Measurements from ENCODE around the gene BIRC5.
A peak's percentile ranks its signal among the peaks of the same experiment; 100 is the strongest.

The BIRC5 gene

DNA sequence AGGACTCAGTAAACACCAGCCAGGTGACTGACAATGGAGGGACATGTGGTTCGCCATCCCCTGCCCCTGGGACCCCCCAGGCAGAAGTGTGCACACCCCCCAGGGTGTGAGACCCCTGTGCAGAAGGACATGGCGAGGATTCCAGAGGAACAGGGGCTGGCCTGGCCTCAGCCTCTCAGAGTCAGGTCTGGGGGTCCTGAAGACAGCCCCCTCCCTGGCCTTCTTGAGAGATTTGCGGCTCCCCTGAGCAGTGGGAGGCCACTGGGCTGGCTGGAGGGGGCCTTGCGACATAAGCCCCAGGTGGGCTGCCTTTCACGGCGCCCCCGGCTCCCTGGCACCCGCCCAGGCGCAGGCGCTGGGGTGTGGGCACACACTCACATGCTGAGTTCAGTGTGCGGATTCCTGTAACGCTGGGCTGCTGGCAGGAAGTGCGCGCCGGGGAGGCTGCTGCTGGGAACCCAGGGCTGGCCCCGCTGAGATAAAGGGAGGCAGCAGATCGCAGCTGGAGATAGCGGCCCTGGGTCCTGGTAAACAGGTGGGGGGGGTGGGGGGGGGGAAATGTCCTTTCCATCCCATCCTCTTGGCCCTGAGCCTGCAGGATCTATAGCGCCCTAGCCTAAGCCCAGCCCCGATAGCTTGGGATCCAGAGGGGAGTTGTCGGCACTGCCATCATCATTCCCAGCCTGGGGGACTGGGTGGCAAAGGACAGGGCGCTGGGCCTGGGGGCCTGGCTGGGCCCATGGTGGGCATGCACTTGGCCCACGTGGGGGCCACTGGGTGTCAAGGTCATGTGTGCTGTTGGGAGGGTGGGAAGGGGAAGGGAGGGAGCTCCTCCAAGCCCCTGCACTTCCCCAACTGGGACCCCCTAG, 44.5 kb downstream of the BIRC5 start:
- peak in 1 of 2 donors; percentile 81 for DNase-seq

DNA sequence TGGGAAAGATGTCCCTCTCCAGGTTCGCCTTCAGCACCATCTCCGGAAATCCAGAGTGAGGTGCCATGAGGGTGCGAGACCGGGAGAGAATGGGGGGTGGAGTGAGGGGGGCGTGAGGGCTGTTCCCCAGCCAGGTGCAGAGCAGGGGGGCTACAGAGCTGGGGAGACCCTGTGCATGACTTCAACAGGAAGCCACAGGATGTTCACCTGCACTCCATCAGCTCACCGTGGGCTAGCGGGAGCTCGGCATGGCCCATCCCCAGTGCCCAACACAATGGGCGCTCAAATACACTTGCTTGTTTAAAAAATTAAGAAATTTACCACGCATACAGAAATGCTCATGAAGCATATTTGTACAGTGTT, 45.1 kb downstream of the BIRC5 start:
- no peak for DNase-seq

DNA sequence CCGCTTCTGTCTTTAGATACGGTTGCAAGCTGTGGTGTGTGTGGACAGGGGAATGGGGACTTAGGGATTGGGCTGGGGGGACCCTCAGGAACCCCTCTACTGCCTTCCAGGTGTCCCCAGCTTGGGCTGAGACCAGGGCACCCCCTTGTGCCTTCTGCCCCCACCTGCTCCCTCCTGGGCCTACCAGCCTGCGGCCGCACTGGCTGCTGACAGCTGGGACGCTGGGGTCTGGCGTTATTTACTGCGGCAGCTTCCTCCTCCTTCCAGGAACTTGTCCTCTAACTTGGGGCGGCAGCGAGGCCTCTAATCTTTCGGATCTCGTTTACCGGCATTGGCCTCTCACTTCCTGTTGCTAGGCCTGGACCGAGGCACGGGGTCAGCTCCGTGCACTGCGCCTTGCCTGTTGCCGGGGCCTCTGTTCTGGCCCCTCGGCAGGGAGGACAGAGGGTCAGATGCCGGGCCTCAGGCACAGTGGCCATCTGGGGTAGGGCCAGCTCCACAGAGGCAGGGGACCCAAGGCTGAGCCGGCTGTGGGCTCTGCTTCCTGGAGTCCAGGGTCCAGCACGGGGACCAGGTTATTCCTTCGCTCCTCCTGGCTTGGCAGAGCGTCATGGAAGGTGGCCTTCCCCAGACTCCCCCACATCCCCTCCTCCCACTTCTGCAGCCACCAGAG, 49.1 kb downstream of the BIRC5 start:
- DNase-seq: peak; percentile 23 to 38

DNA sequence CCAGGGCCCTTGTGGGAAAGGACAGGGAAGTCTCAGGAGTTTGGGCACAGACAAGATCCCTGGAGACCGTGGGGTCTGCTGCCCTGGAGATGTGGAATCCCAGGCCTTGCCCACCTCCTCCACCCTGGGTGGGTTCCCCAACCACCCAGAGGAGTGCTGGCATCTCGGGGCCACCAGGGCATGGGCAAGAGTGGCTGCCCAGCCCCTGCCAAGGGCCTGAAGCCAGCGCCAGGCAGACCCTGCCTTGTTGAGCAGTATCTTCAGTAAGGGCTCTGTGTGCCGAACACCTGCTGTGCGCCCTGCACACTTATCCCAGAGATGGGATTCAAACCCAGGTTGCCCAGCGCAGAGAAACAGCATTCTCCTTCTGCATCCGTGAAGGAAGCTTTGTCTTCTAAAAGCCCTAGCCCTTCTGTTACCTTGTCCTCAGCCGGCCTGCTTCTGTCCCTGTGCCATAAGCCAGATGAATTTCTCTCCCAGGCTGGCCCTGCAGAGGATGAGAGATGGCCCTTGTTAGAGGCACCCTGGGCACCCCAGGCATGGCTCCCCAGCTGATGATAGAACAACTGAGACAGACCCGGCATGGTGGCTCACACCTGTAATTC, 49.8 kb downstream of the BIRC5 start:
- no peak for DNase-seq

DNA sequence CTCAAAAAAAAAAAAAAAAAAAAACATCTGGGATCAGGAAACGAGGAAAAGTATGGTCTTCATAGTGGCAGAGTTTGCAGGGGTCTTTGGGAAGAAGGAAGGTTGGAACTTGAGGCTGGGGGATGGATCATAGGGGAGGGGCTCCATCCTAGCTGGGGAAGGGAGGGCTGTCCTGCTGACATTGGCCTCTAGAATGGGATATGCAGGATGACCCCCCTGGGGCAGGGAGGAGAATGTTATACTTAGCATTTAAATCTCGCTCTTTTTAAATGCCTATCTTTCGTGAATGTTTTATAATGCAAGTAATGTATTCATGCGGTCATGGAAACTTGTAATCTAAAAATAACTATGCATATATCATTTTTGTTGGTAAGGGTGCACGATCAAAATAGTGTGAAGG, 50.5 kb downstream of the BIRC5 start:
- DNase-seq: no peak

DNA sequence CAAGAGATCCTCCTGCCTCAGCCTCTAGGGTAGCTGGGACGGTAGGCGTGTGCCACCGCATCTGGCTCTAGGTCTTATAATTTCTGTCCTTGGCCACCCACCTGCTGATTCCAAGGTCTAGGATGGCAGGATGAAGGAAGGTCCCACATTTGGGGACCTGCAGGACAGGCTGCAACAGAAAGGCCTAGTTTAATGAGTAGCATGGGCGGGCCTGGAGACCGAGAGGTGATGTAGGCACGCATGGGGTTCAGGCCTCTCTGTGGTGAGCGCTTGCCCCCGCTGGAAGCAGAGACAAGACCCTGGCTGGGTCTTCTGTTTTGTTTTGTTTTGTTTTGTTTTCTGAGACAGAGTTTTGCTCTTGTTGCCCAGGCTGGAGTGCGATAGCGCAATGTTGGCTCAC, 51.1 kb downstream of the BIRC5 start:
- DNase-seq: no peak

DNA sequence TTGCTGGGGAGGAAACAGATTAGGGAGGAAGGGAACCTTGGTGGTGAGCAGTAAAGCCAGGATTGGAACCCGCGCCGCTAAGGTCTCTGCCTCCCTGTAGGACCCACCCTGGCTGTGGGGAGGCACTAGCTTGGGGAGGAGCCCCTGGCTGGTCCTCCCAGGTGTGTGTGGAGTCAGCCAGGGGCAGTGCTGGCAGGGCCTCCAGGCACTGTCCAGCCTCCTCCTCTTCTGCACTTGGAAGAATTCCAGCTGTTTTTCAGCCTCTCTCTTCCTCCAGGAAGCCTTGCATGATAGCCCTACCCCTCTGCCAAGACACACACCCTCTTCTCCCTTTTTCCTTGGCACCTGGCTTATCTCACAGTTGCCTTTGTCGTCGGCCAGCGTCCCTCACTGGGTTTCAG, 52.2 kb downstream of the BIRC5 start:
- no peak for DNase-seq

DNA sequence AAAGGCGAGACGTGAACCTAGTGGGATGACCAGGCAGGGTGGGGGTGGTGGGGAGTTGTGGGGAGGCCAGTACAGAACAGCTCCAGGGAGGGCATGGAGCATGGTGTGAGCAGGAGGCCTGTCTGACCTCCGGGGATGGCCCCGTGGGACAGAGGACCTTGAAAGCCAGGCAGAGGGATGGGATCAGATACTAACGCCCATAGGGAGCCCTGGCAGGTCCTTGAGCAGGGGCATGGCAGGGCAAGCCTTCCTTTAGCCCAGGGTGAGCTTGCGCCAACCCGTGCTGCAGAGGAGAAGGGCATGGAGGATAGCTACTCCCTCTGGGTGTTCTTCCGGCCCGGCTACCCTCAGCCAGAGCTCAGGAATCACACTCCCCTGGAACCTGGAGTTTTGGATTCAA, 52.7 kb downstream of the BIRC5 start:
- DNase-seq: no peak

DNA sequence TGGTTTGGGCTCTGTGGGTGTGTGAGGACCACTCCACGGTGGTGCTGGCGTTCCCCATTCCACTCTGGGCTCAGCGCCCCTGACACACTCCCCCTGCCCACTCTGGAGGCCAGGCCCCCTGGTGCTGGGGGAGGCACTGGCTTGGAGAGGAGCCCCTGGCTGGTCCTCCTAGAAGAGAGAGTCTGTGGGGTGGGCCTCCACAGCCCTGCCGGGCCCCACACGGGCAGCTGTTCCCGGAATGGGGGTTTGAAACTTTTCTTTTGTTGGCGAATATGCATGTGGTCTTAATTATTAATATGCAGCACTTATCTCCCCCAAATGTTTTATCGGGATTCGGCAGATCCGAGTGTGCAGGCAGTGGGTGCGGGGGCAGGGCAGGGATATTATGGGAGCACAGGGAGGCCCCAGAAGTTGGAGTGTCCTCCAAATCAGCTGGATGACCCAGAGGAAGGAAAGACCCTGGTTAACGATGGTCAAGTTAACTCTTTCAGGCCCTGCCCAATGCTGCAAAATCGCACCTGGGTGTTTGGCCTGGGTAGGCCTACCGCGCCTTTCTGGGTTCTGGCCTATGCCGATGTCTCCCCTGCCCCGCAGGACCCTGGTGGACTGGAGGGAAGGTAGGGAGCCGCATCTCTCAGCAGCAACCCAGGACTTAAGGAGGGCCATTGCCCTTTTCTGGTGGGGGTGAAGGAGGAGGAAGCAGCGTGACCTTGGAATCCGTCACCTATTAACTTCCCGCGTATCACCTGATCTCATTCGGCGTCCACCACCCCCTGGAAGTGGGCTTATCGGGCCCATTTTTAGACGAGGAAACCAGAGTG, 53.4 kb downstream of the BIRC5 start:
- no peak for DNase-seq

DNA sequence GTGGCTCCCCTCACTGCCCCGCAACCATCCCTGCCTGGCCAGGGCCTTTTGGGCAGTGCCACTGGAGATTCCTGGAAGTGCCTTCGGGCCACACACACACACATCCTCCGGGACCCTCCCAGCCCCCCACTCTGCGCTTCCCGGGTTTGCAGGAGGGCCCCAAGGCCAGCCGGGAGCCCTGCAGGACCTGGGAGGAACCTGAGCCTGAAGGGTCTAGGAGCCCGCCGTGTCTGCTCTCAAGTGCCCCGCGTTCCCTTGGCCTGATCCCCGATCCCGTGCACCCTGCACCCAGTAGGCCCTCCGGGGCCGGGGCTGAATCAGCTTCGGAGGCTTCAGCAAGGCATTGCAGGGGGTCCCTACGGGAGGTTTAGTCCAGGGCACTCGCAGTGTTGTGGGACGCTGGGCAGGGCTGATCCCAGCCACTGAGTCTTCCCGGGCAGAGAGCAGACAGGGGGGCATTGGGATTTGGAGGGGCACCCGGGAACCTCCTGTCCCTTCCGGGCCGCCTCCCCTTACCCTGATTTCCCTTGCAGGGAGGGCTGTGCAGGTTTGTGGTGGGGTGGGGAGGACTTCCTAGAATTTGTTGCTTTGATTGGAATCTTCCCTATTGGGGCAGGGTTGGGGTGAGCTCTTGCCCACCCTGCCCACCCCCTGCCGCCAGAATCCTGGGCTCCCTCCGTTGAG, 54.3 kb downstream of the BIRC5 start:
- no peak for DNase-seq

DNA sequence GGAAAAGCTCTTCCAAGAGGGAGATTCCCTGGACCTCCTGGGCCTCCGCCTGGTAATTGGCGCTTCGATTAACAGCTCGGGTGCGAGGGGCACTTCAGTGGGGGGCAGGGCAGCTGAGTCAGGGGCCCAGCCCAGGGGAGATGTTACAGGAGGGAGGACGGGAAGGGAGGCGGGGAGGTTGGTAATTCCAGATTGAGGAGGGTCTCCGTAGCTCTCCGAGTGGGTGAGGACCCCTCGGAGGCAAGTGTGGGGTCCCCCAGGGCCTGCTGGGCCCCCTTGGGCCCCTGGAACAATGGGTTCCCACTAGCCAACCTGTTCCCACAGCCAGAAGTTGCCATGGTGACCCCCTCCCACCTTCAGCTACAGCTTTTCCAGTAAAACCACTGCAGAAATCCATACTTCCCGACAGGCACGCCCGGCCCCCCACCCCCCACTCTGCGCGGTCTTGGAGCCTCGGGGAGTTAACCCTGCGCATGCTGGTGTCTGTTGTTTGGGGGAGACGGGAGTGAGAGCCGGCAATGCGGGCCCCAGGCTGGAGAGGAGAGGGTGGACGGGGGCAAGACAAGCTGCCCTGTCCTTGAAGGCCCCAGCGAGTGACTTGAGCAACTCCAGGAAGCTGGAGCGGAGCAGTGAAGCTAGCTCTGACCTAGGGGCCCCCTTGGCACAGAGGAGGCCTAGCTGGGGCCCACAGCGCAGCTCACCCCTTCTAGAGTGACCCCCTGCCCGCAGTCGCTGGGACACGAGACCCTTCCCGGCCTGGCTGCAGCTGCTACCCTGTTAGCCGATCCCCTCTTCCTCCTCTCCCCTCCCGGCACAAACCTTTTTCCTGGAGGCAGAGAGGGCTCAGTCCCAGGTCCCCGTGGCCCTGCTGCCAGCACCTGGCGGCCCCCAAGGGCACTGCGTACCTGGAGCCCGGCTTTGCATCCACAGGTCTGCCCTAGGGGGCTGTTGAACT, 55.2 kb downstream of the BIRC5 start:
- DNase-seq: no peak

DNA sequence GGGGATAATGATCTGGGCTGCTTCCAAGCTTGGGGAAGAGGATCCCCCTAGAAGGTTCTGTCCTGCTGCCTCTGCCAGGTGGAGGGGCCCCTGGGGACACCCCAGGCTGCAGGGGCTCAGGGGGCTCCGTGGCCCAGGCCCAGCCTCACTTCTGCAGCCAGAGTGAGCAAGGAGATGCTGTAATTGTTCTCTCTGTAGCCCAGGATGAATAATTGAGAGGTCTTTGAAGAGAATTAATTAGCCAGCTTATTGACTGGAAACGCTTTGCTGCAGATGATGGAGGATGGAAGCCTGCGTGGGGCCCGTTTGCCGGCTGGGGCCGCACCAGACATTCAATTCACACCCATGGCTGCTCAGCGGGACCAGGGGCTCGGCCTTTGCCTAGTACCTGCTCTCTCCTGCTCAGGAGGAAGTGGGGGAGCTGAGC, 55.9 kb downstream of the BIRC5 start:
- no peak for DNase-seq

DNA sequence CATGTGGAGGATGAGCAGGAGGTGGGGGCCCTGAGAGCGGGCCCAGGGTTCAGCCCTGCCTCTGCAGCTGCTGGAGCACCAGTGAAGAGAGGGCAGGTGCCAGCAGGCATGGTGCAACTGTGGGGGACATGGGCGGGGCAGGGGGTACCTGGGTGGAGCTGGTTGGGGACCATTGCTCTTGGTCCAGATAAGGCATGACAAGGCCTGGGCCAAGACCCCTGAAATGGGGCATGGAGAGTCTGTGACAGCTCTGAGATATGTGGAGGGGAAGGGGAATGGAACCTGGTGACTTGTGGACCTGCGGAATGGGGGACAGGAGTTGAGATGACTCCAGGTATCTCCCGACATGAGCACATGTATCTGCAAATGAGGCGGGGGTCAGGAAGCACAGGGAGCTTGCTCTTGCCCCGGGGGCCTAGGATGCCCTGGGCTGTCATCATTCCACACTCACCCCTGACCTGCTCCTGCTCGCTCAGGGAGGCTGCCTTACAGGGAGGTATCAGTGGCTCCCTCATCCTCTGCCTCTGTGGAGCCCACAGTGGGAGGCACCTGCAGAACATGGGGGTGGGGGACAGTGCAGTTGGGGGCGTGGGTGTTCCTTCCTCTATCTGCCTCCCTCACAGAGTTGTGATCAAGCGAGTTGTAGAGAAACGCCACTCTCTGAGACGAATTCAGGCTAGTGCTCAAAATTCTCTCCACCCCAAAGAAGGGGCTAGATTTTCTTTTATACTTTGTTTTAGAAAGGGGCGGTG, 57.5 kb downstream of the BIRC5 start:
- no peak for DNase-seq

DNA sequence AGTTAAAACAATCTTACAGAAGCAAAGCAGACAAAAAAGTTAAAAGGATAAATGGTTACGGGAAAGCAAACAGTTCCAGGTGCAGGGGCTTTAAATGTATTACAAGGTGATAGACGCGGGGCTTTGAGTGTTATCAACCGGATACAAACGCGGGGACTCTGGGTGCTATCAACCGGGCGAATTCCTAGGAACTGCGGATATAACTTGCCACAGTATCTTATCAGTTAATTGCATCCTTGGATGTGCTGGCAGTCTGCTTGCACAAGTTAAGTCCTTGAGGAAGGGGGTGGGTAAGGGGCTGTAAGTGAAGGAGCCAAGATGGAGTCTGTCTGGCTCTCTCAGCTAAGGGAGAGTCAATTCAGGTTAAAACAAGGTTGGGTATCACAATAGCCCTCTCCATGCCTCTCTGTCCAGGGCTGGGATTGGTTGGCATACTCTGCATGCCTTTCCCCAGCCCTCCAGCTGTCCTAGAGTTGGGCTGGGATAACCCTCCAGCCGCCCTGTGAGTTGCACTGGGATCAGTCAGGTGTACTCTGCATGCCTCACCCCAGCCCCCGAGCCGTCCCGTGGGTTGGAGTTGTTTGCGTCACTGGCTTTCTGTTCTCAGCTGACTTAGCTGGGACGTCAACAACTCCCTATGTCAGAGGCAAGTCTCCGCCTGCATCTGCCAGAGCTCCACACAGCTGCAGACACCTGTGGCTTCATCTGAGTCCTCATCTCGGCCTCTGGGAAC, 58.3 kb downstream of the BIRC5 start:
- DNase-seq: peak in 1 of 2 donors; percentile 34

DNA sequence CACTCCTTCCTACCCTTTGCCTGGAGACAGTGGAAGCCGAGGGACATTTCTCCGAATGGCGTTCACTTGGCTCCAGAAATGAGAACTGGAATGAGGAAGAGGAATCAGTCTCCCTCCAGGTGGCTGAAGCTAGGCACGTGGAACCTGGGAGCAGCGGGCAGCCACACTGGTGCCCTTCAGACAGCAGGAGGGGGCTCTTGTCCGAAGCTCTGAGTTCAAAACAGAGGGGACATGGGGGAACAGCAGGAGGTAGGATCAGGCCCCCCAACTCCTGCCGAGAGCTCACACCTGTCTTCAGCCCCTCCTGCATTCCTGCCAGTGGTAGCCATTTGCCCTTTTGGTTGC, 58.8 kb downstream of the BIRC5 start:
- DNase-seq: no peak

DNA sequence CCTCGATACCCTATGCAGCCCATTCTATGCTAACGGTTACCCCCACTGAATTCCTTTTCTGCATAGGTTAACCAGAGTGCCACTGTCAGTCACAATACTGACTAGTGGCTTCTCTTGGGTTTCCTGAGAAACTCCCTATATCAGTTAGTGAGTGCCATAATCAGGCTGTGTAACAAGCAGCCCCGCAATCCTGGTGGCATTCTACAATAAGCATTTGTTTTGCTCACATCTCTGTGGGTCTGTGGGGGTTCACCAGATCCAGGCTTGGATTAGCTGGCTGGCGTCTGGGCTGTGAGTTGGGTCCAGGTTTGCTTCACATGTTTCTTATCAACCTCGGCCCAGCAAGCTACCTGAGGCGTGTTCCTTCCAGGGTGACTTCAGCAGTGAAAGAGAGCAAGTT, 59.8 kb downstream of the BIRC5 start:
- DNase-seq: no peak

Measured in bone marrow (tissue), 2 donors.